Measurements from ENCODE around the gene SLC29A3. TPM values are rescaled to one million over a fixed set of nuclear protein-coding genes. Genes with fewer than 3 reads are reported as not detected.

SLC29A3 gene
- total and polyA plus RNA-seq, 8 donors: 7.6 to 13.4 (median 8.1) TPM

DNA sequence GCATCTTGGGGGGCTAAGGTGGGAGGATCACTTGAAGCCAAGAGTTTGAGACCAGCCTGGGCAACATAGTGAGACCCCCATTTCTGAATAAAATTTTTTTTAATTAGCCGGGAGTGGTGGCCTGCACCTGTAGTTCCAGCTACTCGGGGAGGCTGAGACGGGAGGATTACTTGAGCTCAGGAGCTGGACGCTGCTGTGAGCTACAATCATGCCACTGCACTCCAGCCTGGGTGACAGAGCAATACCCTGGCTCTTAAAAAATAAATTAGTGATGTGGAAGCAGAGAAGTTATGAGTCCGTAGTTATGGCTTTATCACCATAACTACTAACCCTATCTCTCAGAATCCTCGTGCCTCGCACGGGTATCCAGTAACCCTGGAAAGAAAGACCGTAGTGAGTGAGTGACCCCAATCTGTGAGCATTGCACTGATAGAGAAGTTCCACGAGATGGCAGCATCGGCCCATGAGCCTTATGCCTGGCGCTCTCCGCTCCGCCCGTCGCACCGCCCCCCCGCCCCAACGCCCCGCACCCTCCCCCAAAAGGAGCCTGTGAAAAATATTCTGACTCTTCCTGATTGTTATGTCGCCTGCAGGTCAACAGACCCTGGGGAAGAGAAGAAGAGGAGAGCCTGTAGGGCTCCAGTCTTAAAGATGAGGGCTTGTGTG, 4.9 kb upstream of the SLC29A3 start:
- peak in 1 of 4 donors; percentile 74 for DNase-seq

DNA sequence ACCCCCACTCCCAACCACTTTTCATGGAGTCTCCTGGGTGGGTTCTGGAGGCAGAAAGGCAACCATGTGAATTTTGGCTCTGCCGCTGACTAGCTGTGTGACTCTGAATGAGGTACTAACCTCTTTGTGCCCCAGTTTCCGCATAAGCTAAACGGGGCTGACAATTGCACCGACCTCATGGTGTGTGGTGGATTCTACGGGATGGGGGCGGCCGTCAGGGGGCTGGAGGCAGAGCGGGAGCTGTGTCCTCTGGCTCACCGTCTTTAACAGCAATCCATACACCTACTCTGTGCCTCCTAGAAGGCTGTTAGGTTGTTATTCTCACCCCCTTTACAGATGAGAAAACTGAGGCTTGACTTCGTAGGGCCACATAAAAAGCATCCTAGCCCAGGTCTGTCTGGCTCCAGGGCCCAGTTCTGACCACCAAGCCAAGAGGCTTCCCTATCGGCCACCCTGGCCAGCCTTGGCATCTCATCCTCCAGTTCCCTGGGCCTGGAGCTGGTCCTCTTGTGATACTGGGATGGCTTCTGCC, 4.3 kb upstream of the SLC29A3 start:
- TF ChIP-seq, protein P1, sequence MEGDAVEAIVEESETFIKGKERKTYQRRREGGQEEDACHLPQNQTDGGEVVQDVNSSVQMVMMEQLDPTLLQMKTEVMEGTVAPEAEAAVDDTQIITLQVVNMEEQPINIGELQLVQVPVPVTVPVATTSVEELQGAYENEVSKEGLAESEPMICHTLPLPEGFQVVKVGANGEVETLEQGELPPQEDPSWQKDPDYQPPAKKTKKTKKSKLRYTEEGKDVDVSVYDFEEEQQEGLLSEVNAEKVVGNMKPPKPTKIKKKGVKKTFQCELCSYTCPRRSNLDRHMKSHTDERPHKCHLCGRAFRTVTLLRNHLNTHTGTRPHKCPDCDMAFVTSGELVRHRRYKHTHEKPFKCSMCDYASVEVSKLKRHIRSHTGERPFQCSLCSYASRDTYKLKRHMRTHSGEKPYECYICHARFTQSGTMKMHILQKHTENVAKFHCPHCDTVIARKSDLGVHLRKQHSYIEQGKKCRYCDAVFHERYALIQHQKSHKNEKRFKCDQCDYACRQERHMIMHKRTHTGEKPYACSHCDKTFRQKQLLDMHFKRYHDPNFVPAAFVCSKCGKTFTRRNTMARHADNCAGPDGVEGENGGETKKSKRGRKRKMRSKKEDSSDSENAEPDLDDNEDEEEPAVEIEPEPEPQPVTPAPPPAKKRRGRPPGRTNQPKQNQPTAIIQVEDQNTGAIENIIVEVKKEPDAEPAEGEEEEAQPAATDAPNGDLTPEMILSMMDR (IDR thresholded peaks at IDR 0.05): no peak
- H3K9me3 ChIP-seq: no peaks in the 10 kb centered on the region
- intact Hi-C loops (cut with DNase I): no loop called here
- H3K27me3 ChIP-seq: no peaks in the 10 kb centered on the region
- DNase-seq: no peak
- H3K27ac ChIP-seq: no peak overlapping the region
- H3K4me1 ChIP-seq: peaks cover 15 to 28% of the 10 kb centered on the region in 2 donors
- H3K36me3 ChIP-seq: no peaks in the 10 kb centered on the region
- ATAC-seq: no peak
- no peak overlapping the region for H3K4me3 ChIP-seq

More for the DNA sequence above, 4.9 kb upstream of the SLC29A3 start:
- Histone ChIP-seq H3K36me3 (no peaks in the 10 kb centered on the region), H3K27me3 (no peaks in the 10 kb centered on the region), H3K4me1 (peaks cover 13 to 25% of the 10 kb centered on the region in 2 donors), H3K4me3 (no peak overlapping the region), H3K9me3 (no peaks in the 10 kb centered on the region), H3K27ac (no peak overlapping the region)
- intact Hi-C loops (cut with DNase I): no loop called here
- TF ChIP-seq, protein P1 (IDR thresholded peaks at IDR 0.05): peak; percentile 78 to 84
- peak; percentile 56 for ATAC-seq

DNA sequence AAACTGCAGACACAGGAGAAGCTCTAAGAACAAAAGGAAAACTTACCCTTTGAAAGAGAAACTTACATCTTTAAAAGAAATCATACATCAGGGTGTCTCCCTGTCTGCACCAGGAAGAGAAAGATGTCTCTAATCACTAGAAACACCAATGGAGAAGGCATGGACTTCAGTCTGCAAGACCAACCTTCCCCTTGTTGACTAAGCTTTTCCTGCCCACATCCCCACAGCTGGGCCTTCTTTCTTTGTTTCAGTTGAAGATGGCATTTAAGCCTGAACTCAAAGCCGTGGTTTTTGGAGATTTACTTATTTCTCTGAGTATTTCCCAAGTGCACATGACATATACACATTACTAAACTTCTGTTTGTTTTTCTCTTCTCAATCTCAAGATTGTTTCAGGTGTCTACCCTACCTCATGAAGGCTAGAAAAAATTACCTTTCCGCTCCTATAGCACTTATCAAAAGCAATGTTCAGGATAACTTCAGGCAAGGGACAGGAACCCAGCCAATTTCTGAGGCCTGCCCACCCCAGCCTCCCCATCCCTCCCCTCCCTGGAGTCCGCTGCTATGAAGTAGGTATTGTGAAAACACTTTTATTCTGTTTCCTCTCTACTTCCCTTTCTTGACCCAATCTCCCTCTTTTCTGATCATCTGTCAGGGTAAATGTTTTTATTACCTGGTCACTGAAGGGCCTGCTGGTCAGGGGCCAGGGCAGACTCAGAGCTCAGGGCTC, 2.8 kb upstream of the SLC29A3 start:
- Histone ChIP-seq H3K9me3 (no peaks in the 10 kb centered on the region), H3K27me3 (no peaks in the 10 kb centered on the region), H3K27ac (peak overlapping the region in 1 of 2 donors; percentile 19), H3K36me3 (no peaks in the 10 kb centered on the region), H3K4me1 (peaks cover 19 to 38% of the 10 kb centered on the region in 2 donors), H3K4me3 (no peak overlapping the region)
- DNase-seq (peak in 1 of 4 donors; percentile 39), ATAC-seq (no peak)
- intact Hi-C loops (cut with DNase I): no loop called here
- TF ChIP-seq, protein P1 (IDR thresholded peaks at IDR 0.05): no peak

DNA sequence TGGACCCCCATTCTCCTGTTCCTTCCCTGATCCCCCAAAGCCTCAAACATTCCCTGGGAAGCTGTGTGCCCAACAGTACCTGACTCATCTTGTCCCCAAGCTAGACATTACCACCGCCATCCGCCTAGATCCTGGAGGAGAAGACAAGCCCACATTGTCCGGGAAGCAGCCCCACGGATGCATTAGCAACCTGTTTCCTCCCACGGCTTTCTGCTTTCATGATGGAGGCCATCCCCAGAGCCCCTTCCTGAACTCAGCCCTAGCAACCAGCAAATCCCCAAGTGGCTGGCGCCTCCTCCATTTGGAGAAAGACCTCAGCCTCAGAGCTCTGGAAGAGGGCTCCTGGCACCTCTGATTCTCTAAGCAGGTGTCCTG, 2.3 kb upstream of the SLC29A3 start:
- TF ChIP-seq, protein P1 (IDR thresholded peaks at IDR 0.05): no peak
- Histone ChIP-seq H3K4me3 (no peak overlapping the region), H3K36me3 (no peaks in the 10 kb centered on the region), H3K27me3 (no peaks in the 10 kb centered on the region), H3K27ac (no peak overlapping the region), H3K9me3 (no peaks in the 10 kb centered on the region), H3K4me1 (peaks cover 19 to 38% of the 10 kb centered on the region in 2 donors)
- ATAC-seq (no peak), DNase-seq (no peak)
- intact Hi-C loops (cut with DNase I): no loop called here

DNA sequence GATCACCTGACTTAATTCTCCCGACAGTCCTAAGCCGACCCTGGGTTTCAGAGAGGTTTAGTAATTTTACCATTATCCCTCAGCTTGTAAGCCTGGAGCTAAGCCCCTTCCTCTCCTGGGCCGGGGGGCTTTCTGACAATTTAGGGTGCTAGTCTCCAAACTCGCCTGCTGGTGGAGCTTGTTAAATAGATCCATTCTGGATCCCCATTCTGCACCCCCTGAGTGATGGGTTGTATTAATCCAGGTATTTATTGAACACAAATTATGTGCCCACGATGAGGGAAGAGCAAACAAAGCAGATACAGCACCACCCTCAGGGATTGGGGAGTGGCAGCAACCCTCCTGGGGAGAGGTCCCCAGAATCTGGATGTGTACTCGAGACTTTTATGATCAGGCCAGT, 1.3 kb upstream of the SLC29A3 start:
- Histone ChIP-seq H3K4me3 (no peak overlapping the region), H3K4me1 (peaks cover 19 to 38% of the 10 kb centered on the region in 2 donors), H3K36me3 (no peaks in the 10 kb centered on the region), H3K27me3 (no peaks in the 10 kb centered on the region), H3K27ac (no peak overlapping the region), H3K9me3 (no peaks in the 10 kb centered on the region)
- ATAC-seq (no peak), DNase-seq (no peak)
- intact Hi-C loops (cut with DNase I): no loop called here
- TF ChIP-seq, protein P1 (IDR thresholded peaks at IDR 0.05): no peak
